H9 (cell line): ENCODE data around the gene STK24. TPM values are rescaled to one million over a fixed set of nuclear protein-coding genes. Genes with fewer than 3 reads are reported as not detected.

Experiments
- DNase-seq: peaks from one replicate; pipeline ENCODE4 v3.0.0-alpha.2; 2017
- H2AFZ ChIP-seq: one replicate; pipeline ENCODE4 v1.6.1; 2013; ENCODE audit warnings: mild to moderate bottlenecking, low read length, control low read depth, moderate library complexity
- H2AK5ac ChIP-seq: 2 replicates; pipeline ENCODE4 v1.6.1; 2013; ENCODE audit warnings: low read length, control low read depth, mixed read lengths; ENCODE audit not compliant: insufficient read length
- H2BK120ac ChIP-seq: one replicate; pipeline ENCODE4 v1.6.1; 2013; ENCODE audit warnings: low read depth, mild to moderate bottlenecking, low read length, control low read depth, inconsistent platforms; ENCODE audit not compliant: poor library complexity, severe bottlenecking
- H2BK12ac ChIP-seq: 2 replicates; pipeline ENCODE4 v1.6.1; 2013; ENCODE audit warnings: low read length, control low read depth, mixed read lengths, low read depth; ENCODE audit not compliant: insufficient read length
- H2BK15ac ChIP-seq: 2 replicates; pipeline ENCODE4 v1.6.1; 2013; ENCODE audit warnings: low read depth, low read length, control low read depth
- H2BK20ac ChIP-seq: one replicate; pipeline ENCODE4 v1.6.1; 2013; ENCODE audit warnings: low read depth, mild to moderate bottlenecking, low read length, control low read depth, inconsistent platforms; ENCODE audit not compliant: poor library complexity, severe bottlenecking
- H2BK5ac ChIP-seq: 2 replicates; pipeline ENCODE4 v1.6.1; 2013; ENCODE audit warnings: low read length, control low read depth, mixed read lengths; ENCODE audit not compliant: insufficient read length
- H3K14ac ChIP-seq: 2 replicates; pipeline ENCODE4 v1.6.1; 2013; ENCODE audit warnings: low read length, control low read depth; ENCODE audit not compliant: insufficient read depth
- H3K18ac ChIP-seq: 2 replicates; pipeline ENCODE4 v1.6.1; 2013; ENCODE audit warnings: low read depth, mild to moderate bottlenecking, mixed read lengths, low read length, control low read depth; ENCODE audit not compliant: insufficient read length
- H3K23ac ChIP-seq: 2 replicates; pipeline ENCODE4 v1.6.1; 2013; ENCODE audit warnings: low read length, control low read depth, mixed read lengths, low read depth; ENCODE audit not compliant: insufficient read length
- H3K23me2 ChIP-seq: 2 replicates; pipeline ENCODE4 v1.6.1; 2013; ENCODE audit warnings: low read depth, mild to moderate bottlenecking, mixed read lengths, low read length, control low read depth; ENCODE audit not compliant: insufficient read length, poor library complexity, severe bottlenecking
- H3K27ac ChIP-seq: 2 replicates; pipeline ENCODE4 v1.5.1; 2013; ENCODE audit warnings: low read length, control low read depth, mixed read lengths, low read depth; ENCODE audit not compliant: insufficient read length
- H3K27me3 ChIP-seq: 2 replicates; pipeline ENCODE4 v1.6.1; 2013; ENCODE audit warnings: low read length, control low read depth, inconsistent platforms; ENCODE audit not compliant: insufficient read depth
- H3K4ac ChIP-seq: 2 replicates; pipeline ENCODE4 v1.6.1; 2013; ENCODE audit warnings: low read depth, mild to moderate bottlenecking, control low read depth, inconsistent platforms, low read length, moderate library complexity
- H3K4me1 ChIP-seq: 2 replicates; pipeline ENCODE4 v1.6.1; 2013; ENCODE audit warnings: low read length, control low read depth, inconsistent platforms; ENCODE audit not compliant: insufficient read depth
- H3K4me2 ChIP-seq: 2 replicates; pipeline ENCODE4 v1.6.1; 2013; ENCODE audit warnings: low read length, control low read depth, mixed read lengths; ENCODE audit not compliant: insufficient read length, insufficient read depth
- H3K56ac ChIP-seq: 2 replicates; pipeline ENCODE4 v1.6.1; 2013; ENCODE audit warnings: low read depth, mild to moderate bottlenecking, mixed read lengths, low read length, control low read depth; ENCODE audit not compliant: insufficient read length
- H3K79me1 ChIP-seq: 2 replicates; pipeline ENCODE4 v1.6.1; 2013; ENCODE audit warnings: low read depth, mild to moderate bottlenecking, moderate library complexity, low read length, control low read depth, inconsistent platforms; ENCODE audit not compliant: insufficient read depth, poor library complexity, severe bottlenecking
- H3K79me2 ChIP-seq: 2 replicates; pipeline ENCODE4 v1.6.1; 2013; ENCODE audit warnings: low read length, control low read depth, inconsistent platforms; ENCODE audit not compliant: insufficient read depth
- H3K9ac ChIP-seq: 2 replicates; pipeline ENCODE4 v1.6.1; 2013; ENCODE audit warnings: low read length, control low read depth, mixed read lengths; ENCODE audit not compliant: insufficient read length; ENCODE audit errors: extremely low read depth
- H3K9me3 ChIP-seq: one replicate; pipeline ENCODE4 v1.6.1; 2013; ENCODE audit warnings: low read depth, low read length, inconsistent platforms; ENCODE audit not compliant: control insufficient read depth
- H3T11ph ChIP-seq: one replicate; pipeline ENCODE4 v1.6.1; 2013; ENCODE audit warnings: mild to moderate bottlenecking, low read length, control low read depth, inconsistent platforms
- H4K20me1 ChIP-seq: one replicate; pipeline ENCODE4 v1.6.1; 2013; ENCODE audit not compliant: control insufficient read depth, insufficient read length, insufficient read depth
- H4K5ac ChIP-seq: 2 replicates; pipeline ENCODE4 v1.6.1; 2013; ENCODE audit warnings: low read depth, mild to moderate bottlenecking, mixed read lengths, low read length, control low read depth; ENCODE audit not compliant: insufficient read length
- H4K8ac ChIP-seq: replicated peaks from 2 replicates; pipeline ENCODE4 v1.6.1; 2013; ENCODE audit warnings: low read length, control low read depth, mixed read lengths, low read depth; ENCODE audit not compliant: insufficient read length
- H4K91ac ChIP-seq: 2 replicates; pipeline ENCODE4 v1.6.1; 2013; ENCODE audit warnings: low read depth, mild to moderate bottlenecking, moderate library complexity, mixed read lengths, low read length, control low read depth; ENCODE audit not compliant: insufficient read length
- H3K27ac Mint-ChIP-seq, 3 experiments: 2 replicates in 2 of 3; 3 replicates in 1 of 3; pipeline ENCODE4 v1.8.0; 2020 to 2021; ENCODE audit warnings: mixed read lengths in 3 of 3, mild to moderate bottlenecking in 1 of 3, moderate library complexity in 1 of 3
- H3K27me3 Mint-ChIP-seq: 2 replicates; pipeline ENCODE4 v1.8.0; 2021; ENCODE audit warnings: low read depth, mild to moderate bottlenecking, moderate library complexity, mixed read lengths
- H3K36me3 Mint-ChIP-seq, 3 experiments: 2 replicates in 2 of 3; 3 replicates in 1 of 3; pipeline ENCODE4 v1.8.0; 2020 to 2021; ENCODE audit warnings: low read depth in 3 of 3, mixed read lengths in 3 of 3; ENCODE audit not compliant: insufficient read depth in 1 of 3
- H3K4me1 Mint-ChIP-seq, 2 experiments: 2 replicates each; pipeline ENCODE4 v1.8.0; 2020; ENCODE audit warnings: mixed read lengths in 2 of 2
- H3K4me3 Mint-ChIP-seq, 2 experiments: 2 replicates in 1 of 2; 3 replicates in 1 of 2; pipeline ENCODE4 v1.8.0; 2020 to 2021; ENCODE audit warnings: mild to moderate bottlenecking in 2 of 2, mixed read lengths in 2 of 2, moderate library complexity in 1 of 2
- H3K9me3 Mint-ChIP-seq, 2 experiments: 2 replicates in 1 of 2; 3 replicates in 1 of 2; pipeline ENCODE4 v1.8.0; 2020; ENCODE audit warnings: mild to moderate bottlenecking in 2 of 2, mixed read lengths in 2 of 2, moderate library complexity in 1 of 2
- WGBS: extraction: QIAGEN DNeasy Blood & Tissue Kit; methylation state at CpG from one replicate; pipeline ENCODE4 v1.1.7; 2013; ENCODE audit warnings: missing lambda C conversion rate, low lambda C conversion rate, mixed read lengths; ENCODE audit not compliant: insufficient read length; ENCODE audit errors: extremely low coverage; 5-methylcytosine and 5-hydroxymethylcytosine counted together
- total RNA-seq: library from RNA; stranded (reverse); gene quantifications from 2 replicates; pipeline ENCODE4 v1.2.1, GENCODE V29; 2021
- TF ChIP-seq, protein P1 (sequence below): fragments of 200-600 bp; sonication (generic); conservative IDR thresholded peaks from 3 replicates; pipeline ENCODE4 v1.8.0; 2021; ENCODE audit warnings: antibody characterized with exemption, mild to moderate bottlenecking

The STK24 gene
- total RNA-seq, 1 experiment from 2014 or later, result 134 TPM

DNA sequence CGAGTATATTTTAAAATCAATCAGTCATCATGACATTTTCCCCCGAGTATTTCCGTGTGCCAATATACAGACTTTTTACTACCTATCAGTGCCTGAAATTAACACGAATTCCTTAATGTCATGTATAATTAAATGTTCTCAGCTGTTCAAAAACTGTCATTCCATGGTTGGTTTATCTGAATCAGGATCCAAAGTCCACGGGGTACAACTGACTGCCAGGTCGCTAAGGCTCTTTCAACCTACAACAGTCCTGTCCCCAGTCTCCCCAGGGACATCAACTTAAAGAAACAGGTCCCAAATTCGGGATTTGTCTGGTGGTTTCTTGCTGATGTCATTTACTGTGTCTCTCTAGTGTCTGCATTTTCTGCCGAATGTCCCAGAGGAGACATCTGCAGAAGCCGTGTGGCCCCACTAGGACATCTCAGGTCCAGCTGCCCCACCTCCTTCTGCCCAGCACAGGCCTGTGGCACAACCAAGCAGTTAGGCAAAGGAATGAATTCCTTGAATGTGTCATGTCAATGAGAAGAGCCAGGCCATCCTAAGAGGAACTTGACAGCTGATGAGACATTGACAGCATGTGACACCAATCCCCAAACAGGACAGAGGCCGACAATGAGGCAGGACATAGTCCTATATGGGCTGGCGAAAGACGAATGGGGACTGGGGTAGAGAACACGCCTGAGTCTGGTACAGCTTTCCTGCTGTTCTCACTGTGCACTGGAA is 109.5 kb downstream of the STK24 start:
- Mint-ChIP-seq H3K27me3 (no peaks in the 10 kb centered on the region), H3K36me3 (peaks cover 35 to 48% (median 44%) of the 10 kb centered on the region in 3 experiments; a peak in 6 of 7 replicates), H3K4me1 (peaks cover 12 to 18% of the 10 kb centered on the region in 2 experiments), H3K27ac (no peak overlapping the region; a peak in 1 of 7 replicates), H3K9me3 (no peaks in the 10 kb centered on the region), H3K4me3 (no peak overlapping the region)
- Histone ChIP-seq H2BK20ac (no peak overlapping the region), H3K4me1 (0 out of 2 replicates have a peak, but pooled peaks cover 3% of the 10 kb centered on the region), H3K27ac (no peak overlapping the region), H3K23ac (no peak overlapping the region), H4K91ac (no peak overlapping the region), H3K23me2 (no peaks in the 10 kb centered on the region), H3K9ac (no peak overlapping the region), H2BK120ac (no peak overlapping the region), H3K4ac (no peak overlapping the region), H3K27me3 (no peaks in the 10 kb centered on the region), H3K18ac (no peak overlapping the region), H4K20me1 (no peaks in the 10 kb centered on the region), H3K4me2 (no peak overlapping the region), H3K9me3 (no peaks in the 10 kb centered on the region), H2BK15ac (no peak overlapping the region), H3K79me2 (no peaks in the 10 kb centered on the region; the same call in 1 of the 2 replicates), H3K14ac (no peak overlapping the region), H2AK5ac (no peak overlapping the region), H4K5ac (no peak overlapping the region), H3T11ph (no peak overlapping the region), H4K8ac (no peak overlapping the region), H2BK5ac (no peak overlapping the region), H3K56ac (no peak overlapping the region), H2AFZ (no peak overlapping the region), H3K79me1 (peaks cover 8% of the 10 kb centered on the region), H2BK12ac (no peak overlapping the region)
- no CpG with 5 or more reads among the region's 13 CpGs for WGBS
- no peak for DNase-seq
- TF ChIP-seq, protein P1, sequence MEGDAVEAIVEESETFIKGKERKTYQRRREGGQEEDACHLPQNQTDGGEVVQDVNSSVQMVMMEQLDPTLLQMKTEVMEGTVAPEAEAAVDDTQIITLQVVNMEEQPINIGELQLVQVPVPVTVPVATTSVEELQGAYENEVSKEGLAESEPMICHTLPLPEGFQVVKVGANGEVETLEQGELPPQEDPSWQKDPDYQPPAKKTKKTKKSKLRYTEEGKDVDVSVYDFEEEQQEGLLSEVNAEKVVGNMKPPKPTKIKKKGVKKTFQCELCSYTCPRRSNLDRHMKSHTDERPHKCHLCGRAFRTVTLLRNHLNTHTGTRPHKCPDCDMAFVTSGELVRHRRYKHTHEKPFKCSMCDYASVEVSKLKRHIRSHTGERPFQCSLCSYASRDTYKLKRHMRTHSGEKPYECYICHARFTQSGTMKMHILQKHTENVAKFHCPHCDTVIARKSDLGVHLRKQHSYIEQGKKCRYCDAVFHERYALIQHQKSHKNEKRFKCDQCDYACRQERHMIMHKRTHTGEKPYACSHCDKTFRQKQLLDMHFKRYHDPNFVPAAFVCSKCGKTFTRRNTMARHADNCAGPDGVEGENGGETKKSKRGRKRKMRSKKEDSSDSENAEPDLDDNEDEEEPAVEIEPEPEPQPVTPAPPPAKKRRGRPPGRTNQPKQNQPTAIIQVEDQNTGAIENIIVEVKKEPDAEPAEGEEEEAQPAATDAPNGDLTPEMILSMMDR, result no peak
